Panc1 (cell line): ENCODE results near the gene NIPAL3. TPM values are rescaled to one million over a fixed set of nuclear protein-coding genes. Genes with fewer than 3 reads are reported as not detected.

Source experiments
- ATAC-seq: fragments of 200-7000 bp; cut with Tn5 transposase; 2 replicates; pipeline ENCODE4 v1.9.1; 2020; ENCODE audit warnings: mild to moderate bottlenecking, moderate library complexity
- BruUV-seq: library from RNA; stranded (reverse); fragments of 400-500 nt; replicated peaks from 2 replicates; lab custom pipeline; 2021; lab: Mats Ljungman, UMichigan
- CTCF ChIA-PET: fragments of 300-600 bp; sonication (Branson Sonifier 250); formaldehyde crosslinking; loops from one replicate; lab custom pipeline; 2022; ENCODE audit warnings: antibody characterized with exemption; lab: Charles Lee
- POLR2A ChIA-PET: fragments of 300-600 bp; sonication (Branson Sonifier 250); formaldehyde crosslinking; loops from one replicate; lab custom pipeline; 2022; ENCODE audit warnings: antibody characterized with exemption; lab: Charles Lee
- DNase-seq: peaks from one replicate; pipeline ENCODE4 v3.0.0-alpha.2; 2010; ENCODE audit warnings: low read depth, low spot score
- H3K27ac ChIP-seq: 2 replicates; pipeline ENCODE4 v1.5.1; 2011; ENCODE audit warnings: mild to moderate bottlenecking, low read length, inconsistent platforms
- H3K27me3 ChIP-seq: fragments of 200-500 bp; sonication (Bioruptor generic); 2 replicates; pipeline ENCODE4 v1.6.0; 2014; ENCODE audit warnings: low read length, inconsistent platforms; ENCODE audit not compliant: control insufficient read depth, insufficient read depth
- H3K36me3 ChIP-seq: fragments of 200-500 bp; sonication (Bioruptor generic); 2 replicates; pipeline ENCODE4 v1.5.1; 2014; ENCODE audit warnings: inconsistent platforms, mild to moderate bottlenecking, low read length, moderate library complexity; ENCODE audit not compliant: control insufficient read depth, insufficient read depth
- H3K4me1 ChIP-seq: 2 replicates; pipeline ENCODE4 v1.5.1; 2011; ENCODE audit warnings: inconsistent platforms, mild to moderate bottlenecking, low read length, moderate library complexity; ENCODE audit not compliant: control insufficient read depth, insufficient read depth
- H3K4me3 ChIP-seq, 2 experiments: 2 replicates each; pipeline ENCODE4 v1.5.1; 2011 to 2012; ENCODE audit warnings: low read depth in 2 of 2, low read length in 2 of 2, mild to moderate bottlenecking in 2 of 2, inconsistent platforms in 1 of 2, moderate library complexity in 1 of 2
- H3K9me3 ChIP-seq: fragments of 200-500 bp; sonication (Bioruptor generic); 2 replicates; pipeline ENCODE4 v1.5.1; 2014; ENCODE audit warnings: low read depth, mild to moderate bottlenecking, inconsistent platforms, low read length, moderate library complexity; ENCODE audit not compliant: control insufficient read depth, insufficient read depth
- POLR2AphosphoS5 ChIP-seq: IDR thresholded peaks from 2 replicates; pipeline ENCODE4 v1.6.1; 2012; ENCODE audit warnings: mild to moderate bottlenecking, low read depth, low read length, moderate library complexity
- SIN3A ChIP-seq: IDR thresholded peaks from 2 replicates; pipeline ENCODE4 v1.6.1; 2012; ENCODE audit warnings: low read depth, mild to moderate bottlenecking, low read length, moderate library complexity, borderline replicate concordance; ENCODE audit not compliant: insufficient read depth
- TCF7L2 ChIP-seq: IDR thresholded peaks from 2 replicates; pipeline ENCODE4 v1.6.1; 2011; ENCODE audit warnings: mild to moderate bottlenecking, low read depth, low read length, inconsistent platforms
- in situ Hi-C: cut with HindIII; loops from 2 replicates; pipeline ENCODE4 v1.10.0; 2016; ENCODE audit warnings: low sequenced_read_pairs, low pct_unique_long_range_greater_than_20kb
- intact Hi-C: fragments of 100-400 bp; cut with micrococcal nuclease; formaldehyde crosslinking; loops from one replicate; pipeline ENCODE4 v1.10.0; 2022; ENCODE audit not compliant: unreplicated experiment
- total RNA-seq: library from RNA; stranded (reverse); gene quantifications from one replicate; pipeline ENCODE4 v1.2.1, GENCODE V29; 2021; ENCODE audit not compliant: unreplicated experiment
- TF ChIP-seq, protein P1 (sequence below): fragments of 450-650 bp; IDR thresholded peaks from 2 replicates; pipeline ENCODE4 v1.5.1; 2017; ENCODE audit warnings: mild to moderate bottlenecking
- TF ChIP-seq, protein P2 (sequence below), 2 experiments: IDR thresholded peaks; 2 replicates each; pipeline ENCODE4 v1.6.1; 2011 to 2012; ENCODE audit warnings: low read depth in 2 of 2, control low read depth in 1 of 2, low read length in 1 of 2, mild to moderate bottlenecking in 1 of 2, moderate library complexity in 1 of 2; ENCODE audit not compliant: insufficient read depth in 1 of 2

NIPAL3 gene
- total RNA-seq, 1 experiment from 2014 or later = 13.6 TPM

DNA sequence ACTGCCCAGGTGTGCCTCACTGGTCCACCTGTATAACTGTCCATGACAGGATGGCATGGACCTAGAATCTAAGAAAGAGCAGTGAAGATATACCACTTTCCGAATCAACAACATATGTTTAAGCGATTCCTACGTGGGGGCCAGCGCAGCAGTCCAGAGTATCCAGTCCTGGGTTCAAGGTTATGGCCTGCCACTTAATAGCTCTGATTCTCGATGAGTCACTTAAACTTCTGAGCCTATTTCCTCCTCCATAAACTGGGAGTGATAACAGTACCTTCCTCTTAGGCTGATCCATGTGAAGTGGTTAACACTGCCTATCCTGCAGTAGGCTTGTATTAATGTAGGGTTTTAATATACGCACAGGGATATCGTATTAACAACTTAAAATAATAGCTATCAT is 4.9 kb upstream of the NIPAL3 start:
- POLR2A ChIA-PET = no interaction called here
- Histone ChIP-seq H3K27me3 (no peaks in the 10 kb centered on the region), H3K27ac (no peak overlapping the region), H3K4me3 (no peak overlapping the region), H3K9me3 (no peaks in the 10 kb centered on the region), H3K36me3 (no peaks in the 10 kb centered on the region; the same call in 1 of the 2 replicates), H3K4me1 (peaks cover 14% of the 10 kb centered on the region; the same call in 1 of the 2 replicates)
- TF ChIP-seq, protein P1, sequence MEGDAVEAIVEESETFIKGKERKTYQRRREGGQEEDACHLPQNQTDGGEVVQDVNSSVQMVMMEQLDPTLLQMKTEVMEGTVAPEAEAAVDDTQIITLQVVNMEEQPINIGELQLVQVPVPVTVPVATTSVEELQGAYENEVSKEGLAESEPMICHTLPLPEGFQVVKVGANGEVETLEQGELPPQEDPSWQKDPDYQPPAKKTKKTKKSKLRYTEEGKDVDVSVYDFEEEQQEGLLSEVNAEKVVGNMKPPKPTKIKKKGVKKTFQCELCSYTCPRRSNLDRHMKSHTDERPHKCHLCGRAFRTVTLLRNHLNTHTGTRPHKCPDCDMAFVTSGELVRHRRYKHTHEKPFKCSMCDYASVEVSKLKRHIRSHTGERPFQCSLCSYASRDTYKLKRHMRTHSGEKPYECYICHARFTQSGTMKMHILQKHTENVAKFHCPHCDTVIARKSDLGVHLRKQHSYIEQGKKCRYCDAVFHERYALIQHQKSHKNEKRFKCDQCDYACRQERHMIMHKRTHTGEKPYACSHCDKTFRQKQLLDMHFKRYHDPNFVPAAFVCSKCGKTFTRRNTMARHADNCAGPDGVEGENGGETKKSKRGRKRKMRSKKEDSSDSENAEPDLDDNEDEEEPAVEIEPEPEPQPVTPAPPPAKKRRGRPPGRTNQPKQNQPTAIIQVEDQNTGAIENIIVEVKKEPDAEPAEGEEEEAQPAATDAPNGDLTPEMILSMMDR = no peak
- TF ChIP-seq POLR2AphosphoS5 (no peak), SIN3A (no peak), TCF7L2 (no peak)
- TF ChIP-seq, protein P2, sequence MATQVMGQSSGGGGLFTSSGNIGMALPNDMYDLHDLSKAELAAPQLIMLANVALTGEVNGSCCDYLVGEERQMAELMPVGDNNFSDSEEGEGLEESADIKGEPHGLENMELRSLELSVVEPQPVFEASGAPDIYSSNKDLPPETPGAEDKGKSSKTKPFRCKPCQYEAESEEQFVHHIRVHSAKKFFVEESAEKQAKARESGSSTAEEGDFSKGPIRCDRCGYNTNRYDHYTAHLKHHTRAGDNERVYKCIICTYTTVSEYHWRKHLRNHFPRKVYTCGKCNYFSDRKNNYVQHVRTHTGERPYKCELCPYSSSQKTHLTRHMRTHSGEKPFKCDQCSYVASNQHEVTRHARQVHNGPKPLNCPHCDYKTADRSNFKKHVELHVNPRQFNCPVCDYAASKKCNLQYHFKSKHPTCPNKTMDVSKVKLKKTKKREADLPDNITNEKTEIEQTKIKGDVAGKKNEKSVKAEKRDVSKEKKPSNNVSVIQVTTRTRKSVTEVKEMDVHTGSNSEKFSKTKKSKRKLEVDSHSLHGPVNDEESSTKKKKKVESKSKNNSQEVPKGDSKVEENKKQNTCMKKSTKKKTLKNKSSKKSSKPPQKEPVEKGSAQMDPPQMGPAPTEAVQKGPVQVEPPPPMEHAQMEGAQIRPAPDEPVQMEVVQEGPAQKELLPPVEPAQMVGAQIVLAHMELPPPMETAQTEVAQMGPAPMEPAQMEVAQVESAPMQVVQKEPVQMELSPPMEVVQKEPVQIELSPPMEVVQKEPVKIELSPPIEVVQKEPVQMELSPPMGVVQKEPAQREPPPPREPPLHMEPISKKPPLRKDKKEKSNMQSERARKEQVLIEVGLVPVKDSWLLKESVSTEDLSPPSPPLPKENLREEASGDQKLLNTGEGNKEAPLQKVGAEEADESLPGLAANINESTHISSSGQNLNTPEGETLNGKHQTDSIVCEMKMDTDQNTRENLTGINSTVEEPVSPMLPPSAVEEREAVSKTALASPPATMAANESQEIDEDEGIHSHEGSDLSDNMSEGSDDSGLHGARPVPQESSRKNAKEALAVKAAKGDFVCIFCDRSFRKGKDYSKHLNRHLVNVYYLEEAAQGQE (IDR thresholded peaks at IDR 0.05; ENCODE audit: insufficient read depth in 1 of 2, low read depth in 2 of 2, low read length in 1 of 2) = no peak
- intact Hi-C loops = loop anchor here (10.0 kb wide), 1 partner anchor 224 kb away; no protein-coding TSS in a partner anchor
- CTCF ChIA-PET = no interaction called here
- no TSS peak for BruUV-seq
- no peak for DNase-seq
- in situ Hi-C loops = no loop called here
- no peak for ATAC-seq

DNA sequence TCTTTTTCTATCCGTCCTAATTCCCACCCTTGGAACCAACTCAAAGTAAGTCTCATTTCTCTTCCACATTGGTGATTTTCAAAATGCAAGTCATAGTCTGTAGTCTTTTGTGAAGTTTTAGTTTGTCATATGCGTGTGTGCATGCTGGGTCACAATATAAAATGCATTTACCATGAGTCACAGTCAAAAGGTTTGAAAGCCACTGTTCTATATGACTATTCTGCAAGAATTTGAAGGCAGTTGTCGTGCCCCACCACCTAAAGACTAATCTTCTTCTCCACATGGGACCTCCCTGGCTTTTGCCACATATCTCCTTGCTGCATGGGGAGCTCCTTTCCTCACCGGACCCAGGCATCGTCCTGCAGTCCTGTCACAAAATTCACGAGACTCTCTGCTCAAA is 3.6 kb upstream of the NIPAL3 start:
- ATAC-seq (no peak), DNase-seq (no peak)
- H3K27me3 ChIP-seq = no peaks in the 10 kb centered on the region
- no peak overlapping the region for H3K27ac ChIP-seq
- no peak for TF ChIP-seq SIN3A
- TF ChIP-seq, protein P1 = no peak
- no peak for TF ChIP-seq POLR2AphosphoS5
- TF ChIP-seq, protein P2 (IDR thresholded peaks at IDR 0.05; ENCODE audit: insufficient read depth in 1 of 2, low read depth in 2 of 2, low read length in 1 of 2) = no peak
- no peak for TF ChIP-seq TCF7L2
- intact Hi-C loops (loop anchor here (10.0 kb wide), 1 partner anchor 223 kb away; no protein-coding TSS in a partner anchor), in situ Hi-C loops (no loop called here)
- no peak overlapping the region; a peak in 1 of 4 replicates for H3K4me3 ChIP-seq
- CTCF ChIA-PET = interaction anchor here (0.6 kb wide), 1 partner anchor 261 kb away, joined by 4 read pairs; no protein-coding TSS in a partner anchor
- POLR2A ChIA-PET = interaction anchor here (0.5 kb wide), 1 partner anchor 256 kb away, joined by 8 read pairs; no protein-coding TSS in a partner anchor
- H3K36me3 ChIP-seq = no peaks in the 10 kb centered on the region; the same call in 1 of the 2 replicates
- H3K4me1 ChIP-seq = peaks cover 18% of the 10 kb centered on the region; the same call in 1 of the 2 replicates
- TSS peak; percentile 60 for BruUV-seq
- H3K9me3 ChIP-seq = no peaks in the 10 kb centered on the region
